ENCODE data around the gene SEM1. TPM values are rescaled to one million over a fixed set of nuclear protein-coding genes. Genes with fewer than 3 reads are reported as not detected.

Gene SEM1
- total RNA-seq, 1 experiment from 2014 or later, result 79.9 TPM

DNA sequence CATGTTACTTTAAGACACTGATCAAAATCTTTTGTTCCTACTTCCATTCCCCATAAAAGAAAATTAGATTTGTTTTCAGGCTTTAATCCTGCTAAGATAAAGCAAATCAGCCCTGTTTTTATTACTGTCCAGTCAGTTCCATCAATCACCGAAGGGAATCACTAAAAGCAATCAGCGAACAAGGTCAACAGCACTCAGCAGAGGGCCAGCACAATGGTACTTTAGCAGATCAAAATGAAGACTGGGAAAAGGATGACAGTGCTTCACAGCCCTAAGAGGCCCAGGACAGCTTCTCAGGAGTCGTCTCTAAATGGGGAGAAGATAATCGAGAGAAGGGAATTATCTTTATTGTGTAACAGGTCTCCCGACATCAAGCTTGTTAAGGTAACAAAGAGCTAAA is 32.7 kb downstream of the SEM1 start:
- no peak overlapping the region for H3K14ac ChIP-seq (ENCODE audit: insufficient read depth, low read length)
- H3K4me1 ChIP-seq (ENCODE audit: insufficient read depth, low read length), result no peaks in the 10 kb centered on the region
- H4K20me1 ChIP-seq (ENCODE audit: control insufficient read depth, insufficient read depth, insufficient read length), result no peaks in the 10 kb centered on the region
- Mint-ChIP-seq H3K27ac (no peak overlapping the region), H3K4me1 (no peaks in the 10 kb centered on the region), H3K4me3 (no peak overlapping the region), H3K27me3 (ENCODE audit: low read depth) (no peaks in the 10 kb centered on the region), H3K36me3 (ENCODE audit: insufficient read depth in 1 of 3, low read depth in 3 of 3) (peaks cover 3 to 7% (median 4%) of the 10 kb centered on the region in 3 experiments; a peak in 5 of 7 replicates), H3K9me3 (peaks cover 1% of the 10 kb centered on the region in 2 experiments; a peak in 2 of 5 replicates)
- no peak overlapping the region for H3K9ac ChIP-seq (ENCODE audit: extremely low read depth, insufficient read length, low read length)
- no peaks in the 10 kb centered on the region for H3K23me2 ChIP-seq (ENCODE audit: insufficient read length, low read depth, low read length, poor library complexity, severe bottlenecking)
- no peak overlapping the region for H2BK5ac ChIP-seq (ENCODE audit: insufficient read length, low read length)
- TF ChIP-seq, protein P1, sequence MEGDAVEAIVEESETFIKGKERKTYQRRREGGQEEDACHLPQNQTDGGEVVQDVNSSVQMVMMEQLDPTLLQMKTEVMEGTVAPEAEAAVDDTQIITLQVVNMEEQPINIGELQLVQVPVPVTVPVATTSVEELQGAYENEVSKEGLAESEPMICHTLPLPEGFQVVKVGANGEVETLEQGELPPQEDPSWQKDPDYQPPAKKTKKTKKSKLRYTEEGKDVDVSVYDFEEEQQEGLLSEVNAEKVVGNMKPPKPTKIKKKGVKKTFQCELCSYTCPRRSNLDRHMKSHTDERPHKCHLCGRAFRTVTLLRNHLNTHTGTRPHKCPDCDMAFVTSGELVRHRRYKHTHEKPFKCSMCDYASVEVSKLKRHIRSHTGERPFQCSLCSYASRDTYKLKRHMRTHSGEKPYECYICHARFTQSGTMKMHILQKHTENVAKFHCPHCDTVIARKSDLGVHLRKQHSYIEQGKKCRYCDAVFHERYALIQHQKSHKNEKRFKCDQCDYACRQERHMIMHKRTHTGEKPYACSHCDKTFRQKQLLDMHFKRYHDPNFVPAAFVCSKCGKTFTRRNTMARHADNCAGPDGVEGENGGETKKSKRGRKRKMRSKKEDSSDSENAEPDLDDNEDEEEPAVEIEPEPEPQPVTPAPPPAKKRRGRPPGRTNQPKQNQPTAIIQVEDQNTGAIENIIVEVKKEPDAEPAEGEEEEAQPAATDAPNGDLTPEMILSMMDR (conservative IDR thresholded peaks at IDR 0.05), result no peak
- no peak overlapping the region for H2BK20ac ChIP-seq (ENCODE audit: low read depth, low read length, poor library complexity, severe bottlenecking)
- H4K91ac ChIP-seq (ENCODE audit: insufficient read length, low read depth, low read length), result no peak overlapping the region
- H3K9me3 ChIP-seq (ENCODE audit: control insufficient read depth, low read depth, low read length), result no peaks in the 10 kb centered on the region
- H3K56ac ChIP-seq (ENCODE audit: insufficient read length, low read depth, low read length), result no peak overlapping the region
- no peak overlapping the region for H3K4me2 ChIP-seq (ENCODE audit: insufficient read depth, insufficient read length, low read length)
- no peak overlapping the region for H4K8ac ChIP-seq (replicated peaks; ENCODE audit: insufficient read length, low read depth, low read length)
- H3K79me1 ChIP-seq (ENCODE audit: insufficient read depth, low read depth, low read length, poor library complexity, severe bottlenecking), result no peaks in the 10 kb centered on the region
- DNase-seq, result no peak
- no peak overlapping the region for H3K27ac ChIP-seq (ENCODE audit: insufficient read length, low read depth, low read length)
- no peaks in the 10 kb centered on the region for H3K27me3 ChIP-seq (ENCODE audit: insufficient read depth, low read length)
- H3K18ac ChIP-seq (ENCODE audit: insufficient read length, low read depth, low read length), result no peak overlapping the region
- no peak overlapping the region for H2BK12ac ChIP-seq (ENCODE audit: insufficient read length, low read depth, low read length)
- no peak overlapping the region for H3T11ph ChIP-seq (ENCODE audit: low read length)
- no peak overlapping the region for H4K5ac ChIP-seq (ENCODE audit: insufficient read length, low read depth, low read length)
- H3K4ac ChIP-seq (ENCODE audit: low read depth, low read length), result no peak overlapping the region
- no peak overlapping the region for H2BK15ac ChIP-seq (ENCODE audit: low read depth, low read length)
- no peaks in the 10 kb centered on the region for H3K79me2 ChIP-seq (ENCODE audit: insufficient read depth, low read length)
- H2AK5ac ChIP-seq (ENCODE audit: insufficient read length, low read length), result no peak overlapping the region
- no CpG with 5 or more reads among the region's 5 CpGs for WGBS (ENCODE audit: extremely low coverage, insufficient read length, low lambda C conversion rate)
- no peak overlapping the region for H2BK120ac ChIP-seq (ENCODE audit: low read depth, low read length, poor library complexity, severe bottlenecking)
- H3K23ac ChIP-seq (ENCODE audit: insufficient read length, low read depth, low read length), result no peak overlapping the region
- no peak overlapping the region for H2AFZ ChIP-seq (ENCODE audit: low read length)

All from H9 (cell line).